Activated CD4-positive, alpha-beta memory T cell treated with anti-CD3 and anti-CD28 coated beads for 36 hours (primary cell): ENCODE results near the gene SLX4IP. TPM values are rescaled to one million over a fixed set of nuclear protein-coding genes. Genes with fewer than 3 reads are reported as not detected.
"Not testable (repeated sequence)": the region's sequence is repeated elsewhere in the genome, so short reads cannot be mapped to it uniquely, and the experiment has no call there.

Experiments used
- CTCF ChIA-PET: fragments of 350-600 bp; sonication (Branson Sonifier 250); formaldehyde crosslinking; loops from one replicate; lab custom pipeline; 2021; ENCODE audit warnings: antibody characterized with exemption, inconsistent platforms; lab: Charles Lee
- POLR2A ChIA-PET: fragments of 350-600 bp; sonication (Branson Sonifier 250); formaldehyde crosslinking; loops from one replicate; lab custom pipeline; 2021; ENCODE audit warnings: antibody characterized with exemption; lab: Charles Lee
- DNase-seq: peaks from one replicate; pipeline ENCODE4 v3.0.0-alpha.2; 2020
- H3K27ac Mint-ChIP-seq: one replicate; pipeline ENCODE4 v1.8.0; 2021; ENCODE audit warnings: mixed read lengths
- H3K27me3 Mint-ChIP-seq: one replicate; pipeline ENCODE4 v1.8.0; 2021; ENCODE audit warnings: mixed read lengths
- H3K36me3 Mint-ChIP-seq: one replicate; pipeline ENCODE4 v1.8.0; 2021; ENCODE audit warnings: mixed read lengths
- H3K4me1 Mint-ChIP-seq: one replicate; pipeline ENCODE4 v1.8.0; 2021; ENCODE audit warnings: low read depth, mixed read lengths
- H3K4me3 Mint-ChIP-seq: one replicate; pipeline ENCODE4 v1.8.0; 2021; ENCODE audit warnings: mild to moderate bottlenecking, mixed read lengths
- H3K9me3 Mint-ChIP-seq: one replicate; pipeline ENCODE4 v1.8.0; 2021; ENCODE audit warnings: mixed read lengths
- intact Hi-C: fragments of 100-400 bp; cut with micrococcal nuclease; formaldehyde crosslinking; loops from one replicate; pipeline ENCODE4 v1.15.1; 2023
- total RNA-seq, 2 experiments: library from RNA; stranded (reverse); gene quantifications; one replicate each; pipeline ENCODE4 v1.2.3, GENCODE V29; 2021

The SLX4IP gene
- total RNA-seq, 2 experiments from 2014 or later: 5.5 to 6.3 TPM

DNA sequence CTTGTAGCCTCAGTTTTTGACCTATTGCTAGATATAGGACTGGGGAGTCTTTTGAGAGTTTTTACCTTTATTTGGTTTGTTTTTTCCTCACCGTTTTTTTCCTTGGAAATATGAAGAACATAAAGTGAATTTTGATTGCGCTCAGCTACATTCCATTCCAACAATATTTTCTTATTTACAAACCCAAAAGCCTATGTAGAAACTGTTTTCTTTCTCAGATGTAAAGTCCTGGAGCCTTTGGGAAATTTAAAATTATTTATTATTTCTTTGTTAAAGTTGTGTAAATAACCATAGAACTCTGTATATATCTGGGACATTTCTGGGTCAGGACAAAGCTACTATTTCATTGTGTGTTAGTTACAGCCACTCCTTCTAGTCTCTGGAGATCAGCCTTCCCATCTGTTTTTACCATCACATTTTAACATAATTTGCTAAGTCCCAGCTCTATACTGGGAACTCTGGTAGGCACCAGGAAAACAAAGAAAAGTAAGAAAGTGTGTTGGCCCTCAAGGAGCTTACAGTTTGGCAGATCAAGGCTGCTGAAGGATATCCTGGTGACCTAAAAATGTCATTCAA is 169.8 kb downstream of the SLX4IP start:
- intact Hi-C loops: no loop called here
- Mint-ChIP-seq H3K27ac (no peak overlapping the region), H3K27me3 (no peaks in the 10 kb centered on the region), H3K9me3 (no peaks in the 10 kb centered on the region), H3K36me3 (peaks cover 47% of the 10 kb centered on the region), H3K4me3 (no peak overlapping the region), H3K4me1 (peaks cover 7% of the 10 kb centered on the region)
- POLR2A ChIA-PET: no interaction called here
- CTCF ChIA-PET: no interaction called here
- no peak for DNase-seq

DNA sequence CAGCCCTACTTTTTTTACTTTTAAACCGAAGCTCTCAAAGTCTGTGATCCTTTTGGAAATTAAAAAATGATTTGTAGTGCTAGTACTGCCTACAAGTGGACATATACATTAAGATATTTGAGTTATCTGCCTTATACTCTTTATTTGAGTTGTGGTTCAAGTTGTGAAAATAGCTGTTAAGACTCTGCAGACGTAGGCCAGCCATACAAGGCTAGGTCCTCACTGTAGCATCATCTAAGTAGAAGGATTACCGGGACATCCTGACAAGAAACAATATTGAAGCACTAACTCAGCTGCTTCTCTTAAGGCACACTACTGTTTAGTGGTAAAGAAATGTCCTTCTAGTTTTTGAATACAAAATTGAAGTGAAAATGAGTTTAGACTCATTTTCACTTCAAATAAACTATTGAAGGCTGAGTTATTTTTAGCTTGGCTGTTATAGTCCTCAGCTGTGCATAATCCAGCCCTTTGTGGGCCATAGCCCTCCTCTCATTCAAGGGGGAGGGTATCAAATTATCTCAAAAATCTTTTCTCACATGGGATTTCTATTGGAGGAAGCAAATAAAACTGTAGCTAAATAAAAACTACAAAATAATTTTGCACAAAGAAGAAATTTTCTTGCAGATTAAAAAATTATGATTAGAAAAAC is 170.6 kb downstream of the SLX4IP start:
- POLR2A ChIA-PET: no interaction called here
- H3K4me1 Mint-ChIP-seq: peaks cover 7% of the 10 kb centered on the region
- peaks cover 42% of the 10 kb centered on the region for H3K36me3 Mint-ChIP-seq
- H3K4me3 Mint-ChIP-seq: no peak overlapping the region
- H3K9me3 Mint-ChIP-seq: no peaks in the 10 kb centered on the region
- CTCF ChIA-PET: no interaction called here
- H3K27me3 Mint-ChIP-seq: no peaks in the 10 kb centered on the region
- DNase-seq: no peak
- intact Hi-C loops: no loop called here
- no peak overlapping the region for H3K27ac Mint-ChIP-seq

DNA sequence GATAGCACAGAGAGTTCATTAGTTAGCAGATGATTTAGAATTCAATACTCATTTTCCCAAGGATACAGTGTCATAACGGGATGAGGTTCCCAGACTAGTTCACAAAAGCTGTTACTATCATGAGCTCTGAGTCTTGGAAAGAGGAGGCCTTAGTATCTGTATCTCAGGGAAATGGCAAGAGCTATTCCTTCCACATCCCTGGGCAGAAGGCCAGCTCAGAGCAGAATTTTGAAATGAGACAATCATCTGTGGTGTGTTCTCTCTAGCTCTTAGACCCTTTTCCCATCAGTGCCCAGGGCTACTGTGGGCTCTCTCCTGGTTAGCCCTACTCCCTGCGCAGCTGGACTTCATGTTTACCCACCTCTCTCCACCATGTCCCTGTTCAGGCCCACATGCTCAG is 174.2 kb downstream of the SLX4IP start:
- no peak overlapping the region for H3K4me3 Mint-ChIP-seq
- H3K36me3 Mint-ChIP-seq: peaks cover 33% of the 10 kb centered on the region
- no peak for DNase-seq
- intact Hi-C loops: no loop called here
- H3K4me1 Mint-ChIP-seq: no peaks in the 10 kb centered on the region
- H3K27me3 Mint-ChIP-seq: no peaks in the 10 kb centered on the region
- POLR2A ChIA-PET: no interaction called here
- H3K27ac Mint-ChIP-seq: no peak overlapping the region
- CTCF ChIA-PET: interaction anchor here (0.7 kb wide), 1 partner anchor 44 kb away, joined by 4 read pairs; no protein-coding TSS in a partner anchor
- no peaks in the 10 kb centered on the region for H3K9me3 Mint-ChIP-seq

DNA sequence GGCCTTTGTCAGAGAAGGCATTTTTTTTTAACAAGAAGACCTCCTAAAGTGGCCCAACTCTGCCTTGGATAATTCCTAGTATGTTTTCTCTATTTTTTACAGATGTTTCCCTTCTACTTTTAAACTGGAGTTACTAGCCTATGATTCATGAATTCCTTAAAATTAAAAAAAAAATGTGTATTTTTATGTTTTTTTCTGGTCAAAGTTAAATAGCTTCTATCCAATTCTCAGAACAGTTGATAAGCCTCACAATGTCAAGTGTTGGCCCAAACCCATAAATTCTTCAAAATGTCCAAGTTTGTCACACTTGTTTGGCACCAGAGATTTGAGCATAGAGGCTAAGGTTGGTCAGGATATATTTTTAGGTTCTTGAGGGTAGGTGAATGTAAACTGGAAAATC is 174.7 kb downstream of the SLX4IP start:
- Mint-ChIP-seq H3K4me1 (no peaks in the 10 kb centered on the region), H3K27me3 (no peaks in the 10 kb centered on the region), H3K36me3 (peaks cover 33% of the 10 kb centered on the region), H3K9me3 (no peaks in the 10 kb centered on the region), H3K4me3 (no peak overlapping the region), H3K27ac (no peak overlapping the region)
- no peak for DNase-seq
- POLR2A ChIA-PET: no interaction called here
- CTCF ChIA-PET: interaction anchor here (0.7 kb wide), 1 partner anchor 45 kb away, joined by 4 read pairs; no protein-coding TSS in a partner anchor
- intact Hi-C loops: no loop called here

DNA sequence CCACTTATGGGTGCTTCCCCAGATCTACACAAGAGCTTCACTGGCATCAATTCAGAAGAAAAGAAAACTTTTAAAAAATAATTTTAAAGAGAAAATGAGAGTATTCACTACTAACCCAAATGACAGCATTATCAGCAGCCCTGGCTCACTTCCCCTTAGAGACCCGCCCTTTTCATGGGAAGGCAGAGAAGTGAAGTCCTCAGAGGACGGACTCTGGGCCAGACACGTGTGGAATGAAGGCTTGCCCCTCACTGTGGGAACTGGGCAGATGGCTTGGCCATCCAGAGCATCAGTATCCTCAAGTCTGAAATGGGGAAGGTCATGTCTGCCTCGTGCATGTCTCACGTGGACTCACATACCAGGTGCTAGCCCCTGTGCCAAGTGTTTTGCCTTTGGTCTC is 175.1 kb downstream of the SLX4IP start:
- ChIA-PET CTCF (interaction anchor here (0.7 kb wide), 1 partner anchor 45 kb away, joined by 4 read pairs; no protein-coding TSS in a partner anchor), POLR2A (no interaction called here)
- Mint-ChIP-seq H3K27me3 (no peaks in the 10 kb centered on the region), H3K4me3 (no peak overlapping the region), H3K27ac (no peak overlapping the region), H3K9me3 (no peaks in the 10 kb centered on the region), H3K36me3 (peaks cover 33% of the 10 kb centered on the region), H3K4me1 (no peaks in the 10 kb centered on the region)
- intact Hi-C loops: no loop called here
- no peak for DNase-seq

DNA sequence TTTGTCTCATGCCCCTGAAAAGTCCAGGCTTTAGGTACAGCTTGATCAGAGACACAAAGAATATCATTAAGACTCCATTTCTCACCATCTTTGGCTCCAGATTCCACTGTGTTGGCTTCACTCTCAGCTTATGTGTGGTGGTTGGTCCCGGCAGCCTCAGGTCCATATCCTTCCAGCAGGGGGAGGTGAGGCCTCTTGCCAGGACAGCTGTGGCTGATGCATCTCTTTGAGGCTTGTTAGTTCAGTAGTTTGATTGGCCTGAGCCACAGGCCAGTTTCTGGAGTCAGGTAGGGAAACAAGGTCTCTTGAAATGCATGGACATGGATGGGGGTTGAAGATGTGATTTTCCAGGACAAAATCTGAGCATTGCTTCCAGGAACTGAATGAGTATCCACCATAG is 176.3 kb downstream of the SLX4IP start:
- no peaks in the 10 kb centered on the region for H3K9me3 Mint-ChIP-seq
- DNase-seq: peak; percentile 25
- peaks cover 31% of the 10 kb centered on the region for H3K36me3 Mint-ChIP-seq
- ChIA-PET CTCF (no interaction called here), POLR2A (no interaction called here)
- H3K4me3 Mint-ChIP-seq: no peak overlapping the region
- intact Hi-C loops: no loop called here
- H3K27ac Mint-ChIP-seq: no peak overlapping the region
- no peaks in the 10 kb centered on the region for H3K27me3 Mint-ChIP-seq
- H3K4me1 Mint-ChIP-seq: no peaks in the 10 kb centered on the region

DNA sequence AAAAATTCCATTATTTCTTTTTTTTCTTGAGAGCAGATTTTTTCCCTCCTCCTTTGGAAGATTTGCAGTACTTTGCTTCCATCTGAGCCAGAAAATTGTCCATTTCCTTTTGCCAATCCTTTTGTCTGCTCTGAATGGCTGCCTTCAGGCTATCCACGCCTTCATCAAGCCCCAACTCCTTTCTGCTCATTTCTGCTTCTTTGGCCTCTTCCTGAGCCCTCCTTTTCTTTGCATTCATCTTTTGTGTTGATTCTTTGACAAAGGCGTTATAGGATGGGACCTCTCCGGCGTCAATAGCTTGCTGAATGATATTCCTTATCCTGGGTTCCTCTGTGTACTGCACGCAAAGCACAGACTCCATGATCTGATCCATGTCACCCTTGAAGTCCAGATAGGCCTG is 178.3 kb downstream of the SLX4IP start:
- H3K27ac Mint-ChIP-seq, H3K4me3 Mint-ChIP-seq, POLR2A ChIA-PET, H3K9me3 Mint-ChIP-seq, CTCF ChIA-PET, H3K27me3 Mint-ChIP-seq, H3K4me1 Mint-ChIP-seq, DNase-seq, intact Hi-C loops: not testable (repeated sequence)
- H3K36me3 Mint-ChIP-seq: peaks cover 25% of the 10 kb centered on the region

DNA sequence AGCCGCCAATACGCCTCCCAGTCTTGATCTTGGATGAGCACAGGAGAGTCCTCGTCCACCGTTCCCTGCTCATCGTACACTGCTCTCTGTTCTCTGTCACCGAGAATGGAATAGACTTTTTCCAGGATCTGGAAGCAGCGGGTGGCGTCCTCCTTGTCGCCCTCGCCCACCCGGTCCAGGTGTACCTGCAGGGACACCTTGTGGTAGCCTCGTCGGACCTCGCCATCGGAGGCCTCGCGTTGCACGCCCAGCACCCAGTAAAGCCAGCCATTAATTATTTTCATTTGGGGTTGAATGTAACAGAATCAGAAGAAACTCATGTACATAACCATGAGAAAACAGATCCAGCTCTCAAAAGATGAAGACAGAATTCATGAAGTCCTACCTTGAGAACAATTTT is 178.8 kb downstream of the SLX4IP start:
- intact Hi-C loops: no loop called here
- H3K4me1 Mint-ChIP-seq: no peaks in the 10 kb centered on the region

DNA sequence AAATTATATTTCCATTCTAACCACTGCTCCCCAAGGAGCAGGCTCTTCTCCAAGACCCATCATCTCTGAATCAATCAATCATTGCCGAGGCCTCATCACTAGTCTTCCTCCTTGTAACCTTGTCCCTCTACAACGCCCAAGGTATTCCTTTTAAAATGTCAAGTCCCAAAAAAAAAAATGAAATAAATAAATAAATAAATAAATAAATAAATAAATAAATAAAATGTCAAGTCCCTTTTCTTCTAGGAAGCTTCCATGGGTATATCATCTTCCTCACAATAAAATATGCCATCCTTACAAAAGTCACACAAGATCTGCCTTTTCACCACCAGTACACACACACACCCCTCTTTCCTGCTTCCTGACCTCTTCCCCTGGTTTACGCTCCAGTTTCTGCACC is 181.1 kb downstream of the SLX4IP start:
- POLR2A ChIA-PET: no interaction called here
- no peak overlapping the region for H3K27ac Mint-ChIP-seq
- CTCF ChIA-PET: no interaction called here

More for the DNA sequence above, 178.8 kb downstream of the SLX4IP start:
- DNase-seq: no peak
- no peaks in the 10 kb centered on the region for H3K9me3 Mint-ChIP-seq
- ChIA-PET CTCF (no interaction called here), POLR2A (no interaction called here)
- H3K27ac Mint-ChIP-seq: no peak overlapping the region
- no peaks in the 10 kb centered on the region for H3K27me3 Mint-ChIP-seq
- H3K36me3 Mint-ChIP-seq: peaks cover 25% of the 10 kb centered on the region
- no peak overlapping the region for H3K4me3 Mint-ChIP-seq

DNA sequence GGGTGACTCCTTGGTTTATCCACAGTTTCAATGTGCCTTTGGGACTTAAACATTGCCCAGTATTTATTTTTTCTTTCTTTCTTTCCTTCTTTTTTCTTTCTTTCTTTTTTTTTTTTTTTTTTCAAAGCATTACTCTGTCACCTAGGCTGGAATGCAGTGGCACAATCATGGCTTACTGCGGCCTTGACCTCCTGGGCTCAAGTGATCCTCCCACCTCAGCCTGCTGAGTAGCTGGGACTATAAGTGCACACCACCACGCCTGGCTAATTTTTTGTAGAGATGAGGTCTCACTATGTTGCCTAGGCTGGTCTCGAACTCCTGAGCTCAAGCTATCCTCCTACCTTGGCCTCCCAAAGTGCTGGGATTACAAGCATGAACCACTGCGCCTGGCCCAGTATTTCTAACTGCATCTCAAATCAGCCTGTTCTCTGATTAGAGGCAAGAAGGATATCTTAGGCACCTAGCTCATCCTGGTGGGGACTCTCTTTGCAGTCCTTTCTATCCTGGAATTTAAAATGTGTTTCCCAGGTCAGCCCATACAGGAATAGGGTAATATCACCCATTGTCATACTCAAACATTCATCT is 182.5 kb downstream of the SLX4IP start:
- POLR2A ChIA-PET, H3K27ac Mint-ChIP-seq, H3K27me3 Mint-ChIP-seq, CTCF ChIA-PET, H3K9me3 Mint-ChIP-seq, intact Hi-C loops, DNase-seq, H3K4me1 Mint-ChIP-seq, H3K4me3 Mint-ChIP-seq: not testable (repeated sequence)
- peaks cover 29% of the 10 kb centered on the region for H3K36me3 Mint-ChIP-seq

More for the DNA sequence above, 181.1 kb downstream of the SLX4IP start:
- no peaks in the 10 kb centered on the region for H3K9me3 Mint-ChIP-seq
- H3K36me3 Mint-ChIP-seq: peaks cover 25% of the 10 kb centered on the region
- no peaks in the 10 kb centered on the region for H3K27me3 Mint-ChIP-seq
- no peaks in the 10 kb centered on the region for H3K4me1 Mint-ChIP-seq
- intact Hi-C loops: no loop called here
- H3K4me3 Mint-ChIP-seq: no peak overlapping the region
- DNase-seq: no peak

DNA sequence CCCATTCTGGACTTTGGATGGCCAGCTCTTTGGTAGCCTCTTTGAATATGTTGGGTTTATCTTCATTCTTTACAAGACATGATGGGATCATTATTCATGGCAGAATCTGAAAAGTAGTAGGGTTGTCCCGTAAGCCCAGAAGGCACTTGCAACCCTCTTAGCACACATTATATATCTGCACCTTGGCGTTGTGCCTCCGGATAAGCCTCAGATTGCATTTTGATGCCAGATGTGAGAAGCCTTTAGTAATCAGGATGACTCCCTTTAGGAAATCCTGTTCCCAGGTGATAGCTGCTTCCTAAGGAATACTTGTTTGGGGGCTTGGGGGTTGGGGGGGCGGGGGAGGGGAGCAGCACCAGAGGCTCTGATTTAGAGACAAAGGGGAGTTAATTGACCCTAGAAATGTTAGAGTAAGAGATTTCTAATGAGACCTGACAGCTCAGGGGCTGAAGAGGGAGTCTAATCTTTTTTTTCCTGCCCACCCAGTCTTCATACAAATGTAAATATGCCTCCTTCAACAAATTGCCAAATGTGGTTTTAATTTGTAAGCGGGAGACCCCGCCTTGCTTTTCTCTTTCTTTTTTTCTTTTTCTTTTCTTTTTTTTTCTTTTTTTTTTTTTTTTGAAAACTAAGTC is 183.6 kb downstream of the SLX4IP start:
- H3K36me3 Mint-ChIP-seq: peaks cover 26% of the 10 kb centered on the region
- DNase-seq: no peak
- H3K9me3 Mint-ChIP-seq: no peaks in the 10 kb centered on the region
- H3K27me3 Mint-ChIP-seq: no peaks in the 10 kb centered on the region
- no peak overlapping the region for H3K27ac Mint-ChIP-seq
- CTCF ChIA-PET: no interaction called here
- intact Hi-C loops: no loop called here
- no peaks in the 10 kb centered on the region for H3K4me1 Mint-ChIP-seq
- POLR2A ChIA-PET: no interaction called here
- no peak overlapping the region for H3K4me3 Mint-ChIP-seq

DNA sequence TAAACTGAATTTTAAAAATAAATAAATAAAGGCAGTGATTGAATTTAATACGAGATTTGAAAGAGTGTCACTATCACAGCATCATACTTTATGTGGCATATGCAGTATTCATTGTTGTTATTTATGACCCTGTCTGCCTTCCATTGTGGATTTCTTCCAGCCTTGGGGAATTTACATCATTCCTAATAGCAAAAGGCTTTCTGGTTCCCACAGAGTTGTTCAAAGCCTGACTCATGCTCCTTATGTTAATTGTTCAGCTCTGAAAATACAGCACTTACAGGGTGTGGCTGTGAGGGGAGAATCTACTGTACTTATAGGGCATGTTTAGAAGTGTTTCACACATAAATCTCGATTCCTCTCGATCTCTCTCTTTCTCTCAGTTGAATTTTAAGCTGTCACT is 184.3 kb downstream of the SLX4IP start:
- Mint-ChIP-seq H3K36me3 (peaks cover 25% of the 10 kb centered on the region), H3K4me1 (no peaks in the 10 kb centered on the region), H3K27me3 (no peaks in the 10 kb centered on the region), H3K9me3 (no peaks in the 10 kb centered on the region), H3K4me3 (no peak overlapping the region), H3K27ac (no peak overlapping the region)
- ChIA-PET CTCF (no interaction called here), POLR2A (no interaction called here)
- intact Hi-C loops: no loop called here
- DNase-seq: no peak
